HFFc6 (cell line): ENCODE measurements around the gene SCIMP. TPM values are rescaled to one million over a fixed set of nuclear protein-coding genes. Genes with fewer than 3 reads are reported as not detected.
A peak's percentile ranks its signal among the peaks of the same experiment; 100 is the strongest.

Source experiments
- DNase-seq: peaks from one replicate; pipeline ENCODE4 v3.0.0-alpha.2; 2018
- H3K27ac Mint-ChIP-seq: 2 replicates; pipeline ENCODE4 v1.8.0; 2020; ENCODE audit warnings: mild to moderate bottlenecking, mixed read lengths
- H3K27me3 Mint-ChIP-seq: 2 replicates; pipeline ENCODE4 v1.8.0; 2021; ENCODE audit warnings: mild to moderate bottlenecking, moderate library complexity, mixed read lengths; ENCODE audit not compliant: insufficient read depth
- H3K36me3 Mint-ChIP-seq: 2 replicates; pipeline ENCODE4 v1.8.0; 2021; ENCODE audit warnings: low read depth, mixed read lengths
- H3K4me1 Mint-ChIP-seq: 2 replicates; pipeline ENCODE4 v1.8.0; 2020; ENCODE audit warnings: low read depth, mixed read lengths
- H3K4me3 Mint-ChIP-seq: 2 replicates; pipeline ENCODE4 v1.8.0; 2020; ENCODE audit warnings: mild to moderate bottlenecking, moderate library complexity, mixed read lengths
- H3K9me3 Mint-ChIP-seq: 2 replicates; pipeline ENCODE4 v1.8.0; 2020; ENCODE audit warnings: mild to moderate bottlenecking, mixed read lengths
- CTCF ChIP-seq: fragments of 200-600 bp; sonication (generic); IDR thresholded peaks from 2 replicates; pipeline ENCODE4 v1.5.0; 2021; ENCODE audit warnings: antibody characterized with exemption, mild to moderate bottlenecking
- total RNA-seq, 6 experiments: library from RNA; stranded (reverse); fragmentation: NEBNext Ultra II Directional; extraction: Animal tissue kit (Norgen Biotek cat#: 25700); gene quantifications; 2 replicates in 1 of 6; 3 replicates in 5 of 6; pipeline ENCODE4 v1.2.3, GENCODE V29; 2021

SCIMP gene
- total RNA-seq, 6 experiments from 2014 or later, result not detected

- H3K9me3 Mint-ChIP-seq, result no peaks in the 10 kb centered on the region
- no peak overlapping the region; the same call in 1 of the 2 replicates for H3K27ac Mint-ChIP-seq
- H3K27me3 Mint-ChIP-seq, result no peaks in the 10 kb centered on the region; the same call in 1 of the 2 replicates
- DNase-seq, result no peak
- no peak overlapping the region for H3K4me3 Mint-ChIP-seq
- H3K36me3 Mint-ChIP-seq, result peaks cover 4% of the 10 kb centered on the region
- peaks cover 27% of the 10 kb centered on the region for H3K4me1 Mint-ChIP-seq
- TF ChIP-seq CTCF, result no peak
These were observed 36.2 kb downstream of the SCIMP start for GRCh38 chr17:5198472-5198871.

- no peak for TF ChIP-seq CTCF
- peaks cover 2% of the 10 kb centered on the region for H3K27me3 Mint-ChIP-seq
- peaks cover 25% of the 10 kb centered on the region for H3K4me1 Mint-ChIP-seq
- peak; percentile 62 for DNase-seq
- peaks cover 32% of the 10 kb centered on the region for H3K36me3 Mint-ChIP-seq
- H3K9me3 Mint-ChIP-seq, result peaks cover 33% of the 10 kb centered on the region
- H3K4me3 Mint-ChIP-seq, result no peak overlapping the region
- H3K27ac Mint-ChIP-seq, result no peak overlapping the region
These were observed 40.3 kb downstream of the SCIMP start for GRCh38 chr17:5194346-5194745.

GRCh38 chr17:5191541-5192417 lies 42.9 kb downstream of the SCIMP start, which contains the start of gene ZNF594:
TSS of gene ZNF594 (minus strand) at chr17:5191868. CDS start at chr17:5184256, 7,612 bp downstream.
- H3K27ac Mint-ChIP-seq, result peak within 1 kb of the TSS; percentile 93
- peaks cover 53% of the 10 kb centered on the region for H3K9me3 Mint-ChIP-seq
- TF ChIP-seq CTCF, result peak; percentile 81
- H3K36me3 Mint-ChIP-seq, result peaks cover 52% of the 10 kb centered on the region
- H3K4me3 Mint-ChIP-seq, result peak within 1 kb of the TSS; percentile 95
- peak; percentile 94 for DNase-seq
- peaks cover 25% of the 10 kb centered on the region for H3K4me1 Mint-ChIP-seq
- H3K27me3 Mint-ChIP-seq, result peaks cover 2% of the 10 kb centered on the region; the same call in 1 of the 2 replicates

DNA sequence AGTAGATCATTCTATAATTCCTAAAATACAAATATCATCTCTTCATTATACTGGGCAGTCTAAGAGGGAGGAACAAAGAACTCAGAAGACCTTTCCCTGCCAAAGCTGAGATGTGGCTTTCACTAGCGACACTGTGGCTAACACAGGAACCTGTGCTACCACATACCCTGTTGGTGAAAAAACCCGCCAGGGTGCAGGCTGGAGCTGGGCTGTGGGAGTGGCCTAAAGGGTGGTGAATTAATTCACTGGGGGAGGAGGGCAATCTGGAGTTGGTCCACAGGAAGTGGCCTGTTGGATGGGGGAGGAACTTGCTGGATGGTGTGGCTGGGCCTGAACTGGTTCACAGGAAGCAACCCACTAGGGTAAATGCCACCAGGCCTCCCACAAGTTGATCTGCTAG lies 50.4 kb downstream of the SCIMP start:
- no peak for DNase-seq
- Mint-ChIP-seq H3K4me1 (no peaks in the 10 kb centered on the region), H3K27me3 (peaks cover 7% of the 10 kb centered on the region), H3K4me3 (no peak overlapping the region), H3K9me3 (peaks cover 93% of the 10 kb centered on the region), H3K36me3 (peaks cover 91% of the 10 kb centered on the region), H3K27ac (no peak overlapping the region)
- no peak for TF ChIP-seq CTCF

DNA sequence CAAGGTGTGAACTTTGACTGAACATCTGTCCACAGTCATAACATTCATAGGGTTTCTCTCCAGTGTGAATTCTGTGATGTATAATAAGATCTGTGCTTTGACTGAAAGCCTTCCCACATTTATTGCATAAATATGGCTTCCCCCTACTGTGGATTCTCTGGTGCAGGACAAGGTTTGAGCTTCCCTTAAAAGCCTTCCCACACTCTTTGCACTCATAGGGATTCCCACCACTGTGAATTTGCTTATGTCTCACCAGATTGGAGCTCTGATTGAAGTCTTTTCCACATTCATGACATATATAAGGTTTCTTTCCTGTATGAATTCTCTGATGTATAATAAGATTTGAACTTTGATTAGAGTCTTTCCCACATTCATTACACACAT lies 51.3 kb downstream of the SCIMP start:
- Mint-ChIP-seq H3K9me3 (peaks cover 99% of the 10 kb centered on the region), H3K27ac (no peak overlapping the region), H3K27me3 (peaks cover 7% of the 10 kb centered on the region), H3K36me3 (peaks cover 96% of the 10 kb centered on the region), H3K4me3 (no peak overlapping the region), H3K4me1 (no peaks in the 10 kb centered on the region)
- DNase-seq, result no peak
- no peak for TF ChIP-seq CTCF
